Measurements from ENCODE around the gene PQBP1.
"Not testable (repeated sequence)": the region's sequence is repeated elsewhere in the genome, so short reads cannot be mapped to it uniquely, and the experiment has no call there.

PQBP1 gene

DNA sequence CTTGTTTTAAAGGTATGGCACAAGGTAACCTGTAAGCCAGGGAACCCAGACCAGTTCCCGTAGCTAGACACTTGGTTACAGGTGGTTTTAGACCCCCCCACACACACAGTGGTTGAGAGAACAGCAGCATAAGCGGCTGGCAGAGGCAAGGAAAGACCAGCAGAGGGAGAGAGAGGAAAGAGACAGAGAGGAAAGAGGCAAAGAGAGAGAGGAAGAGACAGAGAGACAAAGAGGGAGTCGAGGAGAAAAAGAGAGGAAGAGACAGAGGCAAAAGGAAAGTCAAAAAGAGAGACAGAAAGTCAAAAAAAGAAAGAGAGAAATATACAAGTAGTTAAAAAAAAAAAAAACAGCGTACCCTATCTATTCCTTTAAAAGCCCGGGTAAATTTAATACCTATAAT is 42.8 kb upstream of the PQBP1 start:
- no peak overlapping the region for H3K4me2 ChIP-seq (ENCODE audit: low read depth, low read length)
- H4K20me1 ChIP-seq (ENCODE audit: insufficient read depth, low read length), result no peaks in the 10 kb centered on the region
- no peak overlapping the region for H3K27ac ChIP-seq (ENCODE audit: low read length)
- no peaks in the 10 kb centered on the region for H3K36me3 ChIP-seq (replicated peaks; ENCODE audit: insufficient read depth, low read length)
- TF ChIP-seq, protein P1, sequence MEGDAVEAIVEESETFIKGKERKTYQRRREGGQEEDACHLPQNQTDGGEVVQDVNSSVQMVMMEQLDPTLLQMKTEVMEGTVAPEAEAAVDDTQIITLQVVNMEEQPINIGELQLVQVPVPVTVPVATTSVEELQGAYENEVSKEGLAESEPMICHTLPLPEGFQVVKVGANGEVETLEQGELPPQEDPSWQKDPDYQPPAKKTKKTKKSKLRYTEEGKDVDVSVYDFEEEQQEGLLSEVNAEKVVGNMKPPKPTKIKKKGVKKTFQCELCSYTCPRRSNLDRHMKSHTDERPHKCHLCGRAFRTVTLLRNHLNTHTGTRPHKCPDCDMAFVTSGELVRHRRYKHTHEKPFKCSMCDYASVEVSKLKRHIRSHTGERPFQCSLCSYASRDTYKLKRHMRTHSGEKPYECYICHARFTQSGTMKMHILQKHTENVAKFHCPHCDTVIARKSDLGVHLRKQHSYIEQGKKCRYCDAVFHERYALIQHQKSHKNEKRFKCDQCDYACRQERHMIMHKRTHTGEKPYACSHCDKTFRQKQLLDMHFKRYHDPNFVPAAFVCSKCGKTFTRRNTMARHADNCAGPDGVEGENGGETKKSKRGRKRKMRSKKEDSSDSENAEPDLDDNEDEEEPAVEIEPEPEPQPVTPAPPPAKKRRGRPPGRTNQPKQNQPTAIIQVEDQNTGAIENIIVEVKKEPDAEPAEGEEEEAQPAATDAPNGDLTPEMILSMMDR (IDR thresholded peaks at IDR 0.05; ENCODE audit: low read length), result 0 out of 2 replicates have a peak, but pooled peaks have one; percentile 12
- TF ChIP-seq EZH2 (optimal IDR thresholded peaks at IDR 0.05; ENCODE audit: low read depth, low read length), result no peak
- no peak overlapping the region for H2AFZ ChIP-seq (ENCODE audit: low read length)
- no peaks in the 10 kb centered on the region for H3K79me2 ChIP-seq (ENCODE audit: low read length)
- DNase-seq, result no peak
- H3F3A ChIP-seq (ENCODE audit: insufficient read depth, low read length), result no peaks in the 10 kb centered on the region
- no peaks in the 10 kb centered on the region for H3K9me3 ChIP-seq (replicated peaks; ENCODE audit: insufficient read depth, low read length)
- no peaks in the 10 kb centered on the region for H3K4me1 ChIP-seq (ENCODE audit: low read length)
- H3K9ac ChIP-seq (ENCODE audit: low read length), result no peak overlapping the region
- H3K27me3 ChIP-seq (replicated peaks; ENCODE audit: insufficient read depth, low read length), result no peaks in the 10 kb centered on the region
- no peak overlapping the region for H3K4me3 ChIP-seq (ENCODE audit: low read length)
- H3K9me2 ChIP-seq (replicated peaks; ENCODE audit: insufficient read depth, low read length), result no peaks in the 10 kb centered on the region

DNA sequence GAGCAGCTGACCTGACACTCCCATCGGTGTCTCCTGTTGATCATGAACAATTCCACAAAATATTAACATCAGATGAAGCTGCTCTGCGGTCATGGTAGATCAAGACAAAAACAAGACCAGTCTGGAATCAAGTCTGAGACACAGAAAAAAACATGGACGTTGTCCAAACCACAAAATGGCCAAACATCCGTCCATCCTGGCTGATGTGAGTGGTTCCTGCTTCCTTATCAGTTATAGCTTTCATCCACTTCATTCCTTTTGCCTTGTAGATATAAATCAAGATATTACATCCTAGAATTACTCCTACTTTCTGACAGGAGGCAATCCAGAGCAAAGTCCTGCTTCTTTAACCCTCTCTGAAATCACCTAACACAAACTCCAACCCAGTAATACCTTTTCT is 33.5 kb upstream of the PQBP1 start:
- Histone ChIP-seq H4K20me1 (ENCODE audit: insufficient read depth, low read length) (no peaks in the 10 kb centered on the region), H3K4me3 (ENCODE audit: low read length) (no peak overlapping the region), H3K9ac (ENCODE audit: low read length) (no peak overlapping the region), H3K27me3 (replicated peaks; ENCODE audit: insufficient read depth, low read length) (no peaks in the 10 kb centered on the region), H3K9me2 (replicated peaks; ENCODE audit: insufficient read depth, low read length) (no peaks in the 10 kb centered on the region), H3F3A (ENCODE audit: insufficient read depth, low read length) (no peaks in the 10 kb centered on the region), H3K27ac (ENCODE audit: low read length) (no peak overlapping the region), H3K4me2 (ENCODE audit: low read depth, low read length) (no peak overlapping the region), H2AFZ (ENCODE audit: low read length) (no peak overlapping the region), H3K79me2 (ENCODE audit: low read length) (no peaks in the 10 kb centered on the region), H3K36me3 (replicated peaks; ENCODE audit: insufficient read depth, low read length) (no peaks in the 10 kb centered on the region), H3K9me3 (replicated peaks; ENCODE audit: insufficient read depth, low read length) (no peaks in the 10 kb centered on the region), H3K4me1 (ENCODE audit: low read length) (no peaks in the 10 kb centered on the region)
- DNase-seq, result no peak
- TF ChIP-seq EZH2phosphoT487 (IDR thresholded peaks at IDR 0.05; ENCODE audit: low read length), result no peak
- TF ChIP-seq, protein P1 (IDR thresholded peaks at IDR 0.05; ENCODE audit: low read length), result no peak
- no peak for TF ChIP-seq EZH2 (optimal IDR thresholded peaks at IDR 0.05; ENCODE audit: low read depth, low read length)

- H3K36me3 ChIP-seq (replicated peaks; ENCODE audit: insufficient read depth, low read length); H3K79me2 ChIP-seq (ENCODE audit: low read length); H3K27ac ChIP-seq (ENCODE audit: low read length); H3K4me3 ChIP-seq (ENCODE audit: low read length); H3K9me3 ChIP-seq (replicated peaks; ENCODE audit: insufficient read depth, low read length); H3K9me2 ChIP-seq (replicated peaks; ENCODE audit: insufficient read depth, low read length); H3F3A ChIP-seq (ENCODE audit: insufficient read depth, low read length); DNase-seq; H3K4me2 ChIP-seq (ENCODE audit: low read depth, low read length); H2AFZ ChIP-seq (ENCODE audit: low read length); H4K20me1 ChIP-seq (ENCODE audit: insufficient read depth, low read length); H3K27me3 ChIP-seq (replicated peaks; ENCODE audit: insufficient read depth, low read length); H3K9ac ChIP-seq (ENCODE audit: low read length); H3K4me1 ChIP-seq (ENCODE audit: low read length): not testable (repeated sequence)
Measured at GRCh38 chrX:48872017-48872416, 25.7 kb upstream of the PQBP1 start.

GRCh38 chrX:48876944-48877343 is 20.8 kb upstream of the PQBP1 start:
- DNase-seq; H3K9me3 ChIP-seq (replicated peaks; ENCODE audit: insufficient read depth, low read length); H3K4me3 ChIP-seq (ENCODE audit: low read length); H3K9ac ChIP-seq (ENCODE audit: low read length); H3K79me2 ChIP-seq (ENCODE audit: low read length); H2AFZ ChIP-seq (ENCODE audit: low read length); H3K27ac ChIP-seq (ENCODE audit: low read length); H3K9me2 ChIP-seq (replicated peaks; ENCODE audit: insufficient read depth, low read length); H3K4me1 ChIP-seq (ENCODE audit: low read length); H3K4me2 ChIP-seq (ENCODE audit: low read depth, low read length); H3F3A ChIP-seq (ENCODE audit: insufficient read depth, low read length); H3K27me3 ChIP-seq (replicated peaks; ENCODE audit: insufficient read depth, low read length); H3K36me3 ChIP-seq (replicated peaks; ENCODE audit: insufficient read depth, low read length); H4K20me1 ChIP-seq (ENCODE audit: insufficient read depth, low read length): not testable (repeated sequence)
